ENCODE measurements around the gene FAAP100. TPM values are rescaled to one million over a fixed set of nuclear protein-coding genes. Genes with fewer than 3 reads are reported as not detected.
A peak's percentile ranks its signal among the peaks of the same experiment; 100 is the strongest.

The FAAP100 gene
- total RNA-seq, 1 donor from 2014 or later, result 20.0 TPM

DNA sequence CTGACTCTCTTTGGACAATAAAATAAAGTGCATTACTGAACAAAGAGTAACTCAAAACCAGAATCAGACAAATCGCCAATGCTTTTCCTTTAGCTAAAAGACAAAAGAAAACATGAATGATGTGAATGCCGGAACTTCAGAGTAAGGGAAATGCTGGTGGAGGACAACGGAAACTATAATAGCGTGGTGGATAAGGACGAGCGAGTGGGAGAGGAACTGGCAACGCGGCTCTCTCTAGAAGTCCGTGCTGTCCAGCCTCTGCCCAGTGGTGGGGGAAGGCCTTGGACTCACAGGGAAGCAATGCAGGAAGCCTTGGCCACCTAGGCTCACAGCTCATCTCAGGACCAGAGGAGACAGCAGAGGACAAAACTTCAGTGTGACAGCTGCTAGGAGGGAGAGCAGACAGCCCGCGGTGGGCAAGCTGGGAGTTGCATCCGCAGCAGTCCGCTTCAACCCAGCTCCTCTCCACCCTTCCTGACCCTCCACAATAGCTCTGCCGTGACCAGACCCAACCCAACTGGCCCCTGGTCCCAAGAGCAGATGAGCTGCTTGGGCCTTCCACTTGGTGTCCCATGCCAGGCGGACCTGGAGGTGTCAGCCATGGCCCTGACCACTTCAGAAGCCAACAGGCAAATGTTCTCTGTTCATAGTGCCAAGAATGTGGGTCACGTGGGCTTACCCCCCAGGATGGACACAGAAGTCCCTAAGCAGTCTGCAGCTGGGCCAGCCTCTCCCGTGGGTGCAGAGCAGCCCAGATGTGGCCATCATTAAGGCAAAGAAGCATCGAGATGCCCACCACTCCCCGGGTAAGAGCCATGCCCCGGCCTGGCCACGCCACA is 5.3 kb upstream of the FAAP100 start:
- ATAC-seq (no peak), DNase-seq (ENCODE audit: low spot score) (no peak)
- intact Hi-C loops (cut with DNase I), result no loop called here

DNA sequence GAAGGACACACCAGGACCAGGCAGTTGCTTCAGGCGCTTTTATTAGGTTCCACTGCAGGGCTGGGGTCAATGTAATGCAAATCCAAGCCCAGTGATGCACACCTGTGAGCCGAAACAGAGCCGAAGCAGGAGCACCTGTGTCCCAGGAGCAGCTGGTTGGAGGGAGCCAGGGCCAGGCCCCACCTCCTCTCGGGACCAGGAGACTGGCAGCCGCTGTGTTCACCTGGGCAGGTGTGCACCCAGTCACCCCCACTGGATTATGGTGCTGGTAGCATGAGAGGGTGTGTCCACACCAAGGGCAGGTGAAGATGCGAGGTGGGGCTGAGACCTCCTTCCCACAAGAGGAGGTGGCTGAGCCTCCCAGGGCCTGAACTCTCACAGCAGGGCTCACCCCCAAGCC is 4.7 kb upstream of the FAAP100 start:
- intact Hi-C loops (cut with DNase I), result no loop called here
- DNase-seq (ENCODE audit: low spot score) (no peak), ATAC-seq (no peak)

DNA sequence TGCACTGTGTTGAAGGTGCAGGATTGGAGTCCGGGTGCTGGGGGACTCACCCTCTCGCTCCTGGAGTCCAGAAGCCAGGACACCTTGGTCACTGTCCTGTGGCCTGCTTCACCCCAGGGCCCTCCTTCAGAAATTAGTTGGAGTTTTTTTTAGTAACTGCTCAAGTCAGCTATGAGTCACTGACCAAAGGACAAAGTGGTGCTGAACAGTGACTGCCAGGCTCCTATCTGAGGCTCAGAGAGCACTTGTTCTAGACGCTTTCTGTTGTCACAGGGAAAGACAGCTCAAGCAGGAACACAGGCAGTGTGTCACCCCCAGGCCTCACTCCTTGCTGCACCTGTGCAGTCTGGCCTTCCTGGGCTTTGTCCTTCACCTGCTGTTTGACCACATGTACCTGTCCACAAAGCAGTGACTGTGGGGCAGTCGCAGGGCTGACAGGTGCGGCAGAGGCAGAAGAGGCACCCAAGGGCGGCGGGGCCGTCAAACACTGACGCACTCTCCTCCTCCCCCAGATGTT is 4.1 kb upstream of the FAAP100 start:
- DNase-seq (ENCODE audit: low spot score) (no peak), ATAC-seq (no peak)
- intact Hi-C loops (cut with DNase I), result no loop called here

DNA sequence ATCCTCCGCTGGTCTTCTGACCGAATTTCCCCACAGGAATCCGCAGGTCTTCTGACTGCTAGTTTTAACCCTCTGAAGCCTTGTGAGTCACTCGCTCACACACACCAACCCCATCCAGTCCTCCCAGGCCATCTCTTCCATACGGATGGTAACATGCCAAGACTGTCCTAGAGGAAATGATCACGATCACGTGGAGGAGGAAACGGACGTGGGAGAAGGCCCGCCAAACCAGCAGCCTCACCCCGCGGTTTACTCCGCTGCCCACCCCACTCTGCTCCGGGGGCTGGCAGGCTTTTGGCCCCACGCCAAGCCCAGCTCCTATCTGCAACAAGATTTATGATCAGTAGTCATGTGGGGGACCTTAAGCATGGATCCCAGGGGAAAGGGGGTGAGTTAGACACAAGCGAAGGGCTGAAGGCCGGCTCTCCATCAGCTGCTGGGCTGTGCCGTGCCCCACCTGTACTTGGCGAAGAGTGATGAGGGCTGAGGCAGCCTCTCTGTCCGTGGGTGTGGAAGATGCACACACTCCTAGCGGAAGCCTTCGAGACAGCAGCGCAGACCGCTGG is 1.5 kb upstream of the FAAP100 start:
- no peak for DNase-seq (ENCODE audit: low spot score)
- intact Hi-C loops (cut with DNase I), result no loop called here
- peak; percentile 5 for ATAC-seq

DNA sequence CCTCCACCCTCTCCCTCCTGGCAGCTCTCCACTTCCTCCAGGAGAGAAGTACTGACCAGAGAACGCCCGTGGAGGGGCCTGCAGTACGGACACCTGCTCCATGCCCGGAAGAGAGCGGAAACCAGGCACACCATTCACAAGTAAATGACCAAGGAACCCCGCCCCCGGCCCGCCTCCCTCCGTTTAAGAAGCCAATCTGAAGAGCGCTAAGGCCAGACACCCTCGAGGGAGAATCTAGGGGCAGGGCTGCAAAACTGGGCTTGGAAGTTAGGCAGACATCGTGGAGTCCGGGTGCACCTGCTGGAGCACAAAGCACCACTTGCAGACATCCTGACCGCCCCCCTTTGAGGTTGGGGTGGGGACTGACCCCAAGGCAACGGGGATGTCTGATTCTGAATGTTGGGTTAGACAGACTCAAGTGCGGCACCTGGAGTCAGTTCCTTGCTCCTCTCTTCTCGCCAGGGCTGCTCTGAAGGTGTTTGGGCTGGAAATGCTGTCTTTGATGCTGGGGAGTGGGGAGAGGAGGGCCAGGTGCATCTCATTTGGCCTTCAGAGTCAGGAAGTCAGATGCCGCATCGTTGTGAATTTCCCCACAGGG is 964 bp upstream of the FAAP100 start:
- ATAC-seq (peak; percentile 72), DNase-seq (ENCODE audit: low spot score) (no peak)
- intact Hi-C loops (cut with DNase I), result no loop called here

DNA sequence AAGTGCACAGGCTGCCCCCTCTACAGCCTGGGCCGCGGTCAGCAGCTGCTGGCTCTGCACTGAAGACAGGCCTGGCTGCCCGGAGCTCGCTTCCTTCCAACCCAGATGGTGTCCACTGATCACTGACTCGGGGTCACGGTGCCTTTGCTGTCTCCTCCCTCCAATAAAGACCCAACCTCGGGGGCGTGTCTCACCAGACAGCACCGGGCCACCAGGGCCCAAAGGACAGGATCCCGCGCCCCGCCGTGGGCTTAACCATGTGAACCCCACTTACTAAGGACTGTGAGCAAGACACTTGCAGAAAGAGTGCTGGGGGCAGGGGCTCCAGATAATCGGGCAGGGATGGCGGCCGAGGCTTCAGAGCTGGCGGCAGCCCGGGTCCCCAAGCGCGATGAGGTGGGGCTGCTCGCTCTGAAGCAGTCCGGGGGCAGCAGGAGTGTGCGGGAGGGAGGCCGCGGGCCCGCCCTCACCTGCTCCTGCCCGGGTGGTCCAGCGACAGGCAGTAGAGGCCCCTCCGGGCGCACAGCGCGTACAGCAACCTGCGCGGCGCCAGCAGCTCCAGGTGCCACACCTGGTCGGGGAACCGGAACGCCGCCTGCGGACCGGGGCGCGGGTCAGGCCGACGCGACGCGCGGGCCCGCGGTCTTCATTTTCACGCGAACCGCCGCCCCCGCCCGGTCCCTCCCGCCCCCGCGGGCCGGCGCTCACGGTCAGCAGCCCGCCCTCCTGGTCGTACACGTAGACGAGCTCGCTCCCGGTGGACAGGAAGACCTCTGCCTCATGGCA is 502 bp downstream of the FAAP100 start:
- ATAC-seq, result no peak
- intact Hi-C loops (cut with DNase I), result no loop called here

DNA sequence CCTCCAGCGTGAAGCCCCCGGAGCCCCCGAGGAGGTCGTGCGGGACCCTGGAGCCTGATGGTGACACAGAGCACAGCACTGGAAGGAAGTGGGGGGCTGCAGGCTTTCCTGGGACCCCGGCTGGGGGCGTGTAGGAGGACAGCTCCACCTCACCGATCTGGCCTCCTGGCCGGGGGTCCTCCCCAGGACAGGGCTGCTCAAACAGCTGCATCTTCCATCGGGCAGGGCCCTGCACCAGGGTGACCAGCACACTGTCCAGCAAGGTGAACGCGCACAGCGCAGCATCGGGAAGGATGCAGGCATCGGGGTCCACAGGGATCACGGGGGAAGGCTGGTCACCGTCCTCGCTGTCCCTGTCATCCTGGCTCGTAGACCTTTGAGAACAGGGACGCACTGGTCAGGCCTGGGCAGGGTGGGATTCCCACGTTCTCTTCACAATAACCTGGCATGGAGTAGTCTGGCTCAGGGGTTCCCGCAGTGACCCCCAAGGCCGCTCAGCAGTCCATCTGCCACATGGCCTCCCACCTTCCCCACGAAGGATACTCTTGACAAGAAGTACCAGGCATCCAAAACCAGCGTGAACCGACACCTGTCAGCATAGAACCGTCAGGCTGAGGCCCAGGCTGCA is 1.2 kb downstream of the FAAP100 start:
- ATAC-seq (no peak), DNase-seq (ENCODE audit: low spot score) (no peak)
- intact Hi-C loops (cut with DNase I), result no loop called here

More for the DNA sequence above, 502 bp downstream of the FAAP100 start:
- no peak for DNase-seq (ENCODE audit: low spot score)

DNA sequence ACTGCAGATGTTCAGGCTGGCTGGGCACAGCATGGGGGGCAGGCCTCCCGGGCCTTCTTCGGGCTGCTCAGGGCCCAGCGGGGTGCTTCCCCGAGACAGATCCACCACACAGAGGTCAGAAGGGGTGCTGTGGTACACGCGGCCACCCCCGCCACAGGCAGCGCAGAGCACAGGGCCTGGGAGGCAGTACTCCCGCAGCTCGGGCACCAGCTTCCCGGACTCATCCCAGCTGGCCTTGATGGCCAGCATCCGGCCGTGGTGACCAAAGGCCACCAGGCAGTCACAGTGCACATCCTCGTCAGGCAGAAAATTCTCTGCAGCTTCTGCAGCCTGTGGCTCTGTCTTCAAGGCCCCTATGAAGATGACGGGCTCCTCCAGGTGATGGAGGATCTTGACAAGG is 1.9 kb downstream of the FAAP100 start:
- ATAC-seq, result no peak
- DNase-seq (ENCODE audit: low spot score), result no peak
- intact Hi-C loops (cut with DNase I), result no loop called here

DNA sequence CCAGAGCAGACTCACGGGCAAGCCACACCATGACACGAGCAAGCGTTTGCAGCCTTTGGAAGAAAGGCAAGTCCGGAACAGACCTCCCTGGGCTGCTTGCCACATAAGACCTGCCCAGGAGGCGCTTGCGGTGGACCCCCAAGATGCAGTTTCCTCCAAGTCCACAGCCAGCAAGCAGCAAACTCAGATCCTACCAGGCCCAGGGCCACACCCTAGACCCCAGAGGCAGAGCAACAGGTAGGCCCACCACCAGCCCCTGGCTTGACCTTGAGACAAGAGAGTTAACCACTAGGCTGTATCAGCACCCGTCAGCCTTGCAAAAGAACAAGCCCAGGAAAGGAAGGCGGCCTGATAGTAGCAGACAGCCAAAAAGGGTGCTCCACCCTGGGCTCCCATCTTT is 2.3 kb downstream of the FAAP100 start:
- ATAC-seq (no peak), DNase-seq (ENCODE audit: low spot score) (no peak)
- intact Hi-C loops (cut with DNase I), result no loop called here

DNA sequence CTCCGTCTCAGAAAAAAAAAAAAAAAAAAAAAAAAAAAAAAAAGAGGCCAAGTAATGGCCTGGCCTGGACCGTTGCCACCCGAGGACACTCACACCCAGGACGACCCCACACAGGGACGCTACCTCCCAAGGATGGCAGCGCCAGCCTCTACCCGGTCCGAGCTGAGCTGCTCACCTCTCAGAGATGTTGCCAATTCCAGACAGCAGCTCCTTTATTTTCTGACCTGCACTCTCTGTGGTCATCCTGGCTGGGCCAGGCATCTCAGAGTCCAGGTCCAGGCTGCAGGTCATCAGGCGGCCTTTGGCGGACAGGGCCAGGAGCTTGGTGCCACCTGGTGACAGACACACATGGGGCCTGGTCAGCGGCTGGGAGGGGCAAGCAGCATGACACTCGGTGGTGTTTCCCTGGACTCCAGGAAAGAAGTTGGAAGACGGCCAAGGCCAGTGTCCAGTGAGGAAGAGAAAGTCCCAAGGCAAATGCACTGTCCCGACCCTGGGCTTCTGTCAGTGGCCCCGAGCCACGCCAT is 3.1 kb downstream of the FAAP100 start:
- ATAC-seq (no peak), DNase-seq (ENCODE audit: low spot score) (no peak)
- intact Hi-C loops (cut with DNase I), result no loop called here

DNA sequence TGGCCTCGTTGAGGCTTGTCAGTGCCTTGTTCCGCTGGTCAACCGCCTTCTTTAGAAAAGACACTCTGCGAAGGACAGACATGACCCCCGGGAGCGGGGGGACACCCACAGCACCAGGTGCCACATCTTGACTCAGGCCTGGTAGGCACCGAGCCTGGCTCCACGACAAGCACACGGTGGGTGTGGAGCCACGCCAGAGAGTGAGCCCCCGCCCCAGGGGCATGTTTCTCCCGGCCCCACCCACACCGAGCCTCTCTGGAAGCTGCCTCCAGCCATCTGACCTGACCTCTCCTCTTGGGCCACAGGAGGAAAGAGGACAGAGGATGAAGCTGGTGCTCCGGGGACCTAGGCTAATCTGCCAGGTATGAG is 4.6 kb downstream of the FAAP100 start:
- DNase-seq (ENCODE audit: low spot score) (no peak), ATAC-seq (no peak)
- intact Hi-C loops (cut with DNase I), result no loop called here

DNA sequence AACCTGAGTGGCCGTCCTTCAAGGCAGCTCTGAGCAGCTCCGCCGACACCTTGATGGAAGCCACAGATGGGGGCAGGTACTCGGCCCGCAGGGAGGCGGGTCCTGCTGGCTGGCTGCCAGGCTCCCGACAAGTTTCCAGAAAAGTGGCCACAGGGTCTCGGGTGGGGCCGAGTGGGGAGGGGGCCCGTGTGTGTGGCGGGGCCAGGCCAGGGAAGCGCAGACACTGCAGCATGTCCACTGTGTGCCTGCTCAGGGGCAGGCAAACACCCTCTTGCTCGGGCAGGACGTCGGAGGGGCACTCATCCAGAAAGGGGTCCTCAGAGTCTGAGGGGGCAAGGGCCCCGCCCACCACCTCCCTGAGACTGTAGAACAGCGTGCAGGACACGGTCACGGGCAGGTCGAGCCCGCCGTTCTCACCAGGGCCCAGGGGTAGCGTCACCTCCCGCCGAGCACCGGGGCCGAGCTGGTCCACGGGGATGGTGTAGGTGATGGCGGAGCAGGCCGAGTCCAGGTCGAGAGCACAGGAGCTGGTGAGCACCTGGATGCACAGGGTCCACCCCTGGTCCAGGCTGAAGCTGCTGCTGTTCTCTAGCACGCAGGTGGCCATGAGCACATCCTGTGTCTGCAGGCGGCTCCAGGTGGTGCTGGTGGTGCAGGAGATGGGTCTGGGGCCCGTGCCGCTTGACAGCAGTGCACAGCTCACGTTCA is 5.1 kb downstream of the FAAP100 start:
- DNase-seq (ENCODE audit: low spot score) (no peak), ATAC-seq (no peak)
- intact Hi-C loops (cut with DNase I), result no loop called here

DNA sequence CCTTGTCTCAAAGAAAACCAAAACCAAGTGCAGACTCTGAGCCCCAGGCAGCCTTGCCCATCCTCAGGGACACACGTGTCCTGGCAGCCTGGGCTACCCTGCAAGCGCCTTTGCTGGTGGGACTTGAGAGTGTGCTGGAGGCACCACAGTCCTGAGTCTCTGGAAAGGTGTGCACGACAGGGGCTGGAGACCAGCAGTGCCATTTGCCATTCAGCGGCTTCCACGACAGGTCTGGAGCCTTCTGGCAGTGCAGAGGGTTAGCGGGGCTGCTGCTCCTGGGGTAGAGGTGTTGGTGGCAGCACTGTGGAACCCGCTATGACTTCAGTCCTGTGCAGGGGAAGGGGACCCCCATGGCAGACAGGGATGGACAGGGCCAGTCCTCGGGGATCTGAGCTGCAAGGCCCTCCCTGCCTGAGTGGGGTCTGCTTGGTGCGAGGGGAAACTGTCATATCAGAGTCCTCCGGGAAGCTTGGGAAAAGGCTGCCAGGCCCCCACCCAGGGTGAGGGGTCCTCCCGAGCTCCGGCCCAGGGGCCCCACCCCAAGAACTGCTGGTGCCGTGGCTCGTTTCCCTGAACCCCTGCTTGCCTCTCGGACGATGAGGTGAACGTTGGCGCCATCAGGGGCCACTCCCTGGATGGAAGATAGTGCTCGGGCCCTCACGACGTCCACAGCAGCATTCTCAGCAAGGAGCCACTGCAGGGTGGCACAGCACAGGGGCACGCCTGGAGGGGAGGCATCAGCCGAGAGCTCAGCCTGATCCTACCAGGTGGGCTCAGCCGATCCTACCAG is 6.8 kb downstream of the FAAP100 start:
- DNase-seq (ENCODE audit: low spot score), result no peak
- intact Hi-C loops (cut with DNase I), result no loop called here

DNA sequence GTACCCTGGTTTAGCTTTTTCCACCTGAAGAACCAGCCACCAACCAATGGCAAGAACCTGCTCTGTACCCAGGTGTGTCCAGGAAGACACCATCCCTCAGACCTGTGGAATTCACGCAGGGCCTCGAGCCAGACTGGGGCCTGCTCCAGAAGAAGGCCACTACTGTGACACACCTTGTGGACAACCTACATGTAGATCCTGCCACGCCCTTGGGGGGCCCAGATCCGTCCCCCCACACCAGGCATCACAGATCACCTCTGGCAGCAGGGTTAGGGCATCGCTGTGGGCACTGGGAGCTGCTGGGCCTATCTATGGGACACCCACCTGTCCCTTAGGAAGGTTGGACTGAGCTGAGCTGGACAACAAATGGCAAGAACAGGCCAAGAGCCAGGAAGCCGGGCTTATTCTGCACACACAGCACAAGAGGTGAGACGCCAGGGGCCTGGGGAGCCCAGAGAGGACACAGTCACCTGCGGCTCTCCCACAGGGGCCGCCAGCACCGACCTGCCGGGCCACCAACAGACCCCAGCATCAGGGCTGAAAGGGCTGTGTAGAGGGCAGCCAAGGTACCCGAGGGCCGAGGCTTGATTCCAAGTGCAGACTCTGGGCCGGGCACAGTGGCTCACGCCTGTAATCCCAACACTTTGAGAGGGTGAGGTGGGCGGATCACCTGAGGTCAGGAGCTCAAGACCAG is 7.7 kb downstream of the FAAP100 start:
- intact Hi-C loops (cut with DNase I), result no loop called here
- no peak for ATAC-seq
- DNase-seq (ENCODE audit: low spot score), result no peak

More for the DNA sequence above, 6.8 kb downstream of the FAAP100 start:
- ATAC-seq, result no peak

DNA sequence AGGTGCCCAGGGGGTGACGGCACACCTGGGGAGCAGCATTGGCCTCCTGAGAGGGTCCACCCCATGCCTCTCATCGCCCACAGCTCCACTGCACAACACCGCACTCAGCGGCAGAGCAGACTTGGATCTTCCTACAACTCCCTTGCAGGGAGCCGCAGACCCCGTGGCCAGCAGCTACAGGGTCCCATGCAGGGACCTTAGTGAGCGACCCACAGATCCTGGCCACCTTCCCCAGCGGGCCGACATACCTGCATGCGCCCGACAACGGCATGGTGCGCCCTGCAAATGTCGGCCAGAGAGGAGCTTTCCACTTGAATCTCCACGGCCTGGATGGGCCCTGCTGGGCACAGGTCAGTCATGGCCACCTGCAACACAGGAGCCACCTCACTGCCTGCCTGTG is 8.4 kb downstream of the FAAP100 start:
- ATAC-seq (no peak), DNase-seq (ENCODE audit: low spot score) (no peak)
- intact Hi-C loops (cut with DNase I), result no loop called here

DNA sequence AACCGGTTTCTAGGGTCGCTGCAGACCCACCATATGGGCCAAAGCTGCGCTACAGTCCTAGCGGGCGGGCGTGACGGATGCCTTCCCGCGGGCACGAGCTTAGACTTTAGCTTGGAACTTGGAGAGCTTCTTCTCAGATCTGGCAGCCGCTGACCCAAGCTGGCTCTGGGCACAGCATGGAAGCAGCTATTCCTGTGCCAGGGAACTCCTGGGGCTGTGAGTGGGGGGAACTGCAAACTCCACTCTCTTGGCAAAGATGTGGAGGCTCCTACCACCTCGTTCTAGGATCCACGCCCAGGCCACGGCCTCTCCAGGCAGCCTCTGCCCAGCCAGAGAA is 8.8 kb downstream of the FAAP100 start:
- no peak for ATAC-seq
- no peak for DNase-seq (ENCODE audit: low spot score)
- intact Hi-C loops (cut with DNase I), result no loop called here

Measured in sciatic nerve (tissue), 2 donors.